ENCODE results near the gene CELF5.
"Not testable (repeated sequence)": the region's sequence is repeated elsewhere in the genome, so short reads cannot be mapped to it uniquely, and the experiment has no call there.

Gene CELF5

DNA sequence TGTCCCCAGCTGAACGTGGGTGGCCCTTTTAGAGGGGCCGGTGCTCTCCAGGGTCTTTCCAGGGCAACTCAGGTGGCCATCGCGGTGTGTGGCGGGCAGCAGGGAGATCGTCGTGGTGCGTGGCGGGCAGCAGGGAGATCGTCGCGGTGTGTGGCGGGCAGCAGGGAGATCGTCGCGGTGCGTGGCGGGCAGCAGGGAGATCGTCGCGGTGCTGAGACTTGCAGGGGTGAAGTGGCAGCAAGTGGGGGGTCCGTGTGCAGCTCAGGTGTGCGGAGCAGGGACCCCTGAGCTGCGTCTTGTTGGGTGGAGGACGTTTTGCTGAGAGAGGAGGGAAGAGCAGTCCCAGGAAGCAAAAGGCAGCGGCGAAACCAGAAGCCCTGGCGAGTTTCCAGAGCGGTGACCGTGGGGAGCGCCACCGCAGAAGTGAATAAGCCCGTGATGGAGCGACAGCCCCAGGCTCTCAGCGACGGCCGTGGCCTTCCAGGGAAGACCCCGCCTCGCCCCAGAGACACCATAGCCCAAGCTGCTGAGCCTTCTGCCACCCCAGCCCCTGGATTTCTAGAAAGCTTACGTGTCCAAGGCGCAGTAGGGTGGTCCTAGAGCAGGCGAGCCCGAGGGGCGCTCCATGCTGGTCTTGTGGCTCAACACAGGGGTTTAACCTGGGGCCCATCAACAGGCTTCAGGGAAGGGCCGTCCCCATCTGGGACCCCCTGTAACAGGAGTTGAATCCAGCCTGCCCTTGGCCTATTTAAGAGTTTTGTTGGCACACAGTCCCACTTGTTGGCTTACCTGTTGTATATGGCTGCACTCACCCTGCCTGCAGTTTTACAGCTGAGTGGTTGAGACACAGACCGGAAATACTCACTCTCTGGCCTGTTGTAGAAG lies 33.3 kb upstream of the CELF5 start:
- no peak for DNase-seq

DNA sequence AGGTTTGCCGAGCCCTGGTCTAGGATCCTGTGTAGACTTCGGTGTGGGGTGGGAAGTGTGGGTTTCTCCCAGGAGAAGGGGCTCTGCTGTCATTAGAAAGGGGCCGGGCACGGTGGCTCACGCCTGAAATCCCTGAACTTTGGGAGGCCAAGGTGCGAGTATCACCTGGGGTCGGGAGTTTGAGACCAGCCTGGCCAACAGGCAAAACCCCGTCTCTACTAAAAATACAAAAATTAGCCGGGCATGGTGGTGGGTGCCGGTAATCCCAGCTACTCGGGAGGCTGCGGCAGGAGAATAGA lies 32.7 kb upstream of the CELF5 start:
- DNase-seq, result not testable (repeated sequence)

DNA sequence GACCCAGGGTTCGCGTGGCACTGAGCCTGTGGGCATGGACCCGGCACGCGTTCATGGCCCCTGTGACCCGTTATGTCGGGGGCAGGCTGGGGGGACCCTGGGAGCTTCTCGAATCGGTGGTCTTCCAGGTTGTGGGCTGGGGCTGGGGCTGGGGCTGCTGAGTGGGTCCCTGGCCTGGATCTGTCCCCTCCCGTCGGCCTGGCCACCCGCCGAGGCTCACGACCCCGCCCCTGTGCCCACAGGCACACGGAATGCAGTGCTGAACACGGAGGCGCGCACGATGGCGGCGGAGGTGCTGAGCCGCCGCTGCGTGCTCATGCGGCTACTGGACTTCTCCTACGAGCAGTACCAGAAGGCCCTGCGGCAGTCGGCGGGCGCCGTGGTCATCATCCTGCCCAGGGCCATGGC lies 32.2 kb upstream of the CELF5 start:
- DNase-seq, result no peak

DNA sequence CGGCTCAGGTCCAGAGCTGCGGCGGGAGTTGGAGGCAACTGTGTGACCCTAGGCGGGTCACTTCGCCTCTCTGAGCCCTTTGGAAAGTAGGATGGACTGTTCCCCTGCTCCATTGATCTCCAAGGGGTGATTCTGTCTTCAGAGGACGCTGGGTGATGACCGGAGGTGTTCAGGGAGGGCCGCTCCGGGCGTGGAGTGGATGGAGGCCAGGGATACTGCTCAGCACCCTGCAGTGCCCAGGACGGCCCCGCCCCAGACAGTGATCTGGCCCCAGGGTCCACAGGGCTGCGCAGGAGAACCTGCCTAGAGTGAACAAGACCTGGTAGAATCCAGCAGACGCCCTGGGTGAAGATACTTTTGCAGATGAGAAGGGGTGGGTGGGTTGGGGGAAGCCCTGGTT lies 31.8 kb upstream of the CELF5 start:
- no peak for DNase-seq

DNA sequence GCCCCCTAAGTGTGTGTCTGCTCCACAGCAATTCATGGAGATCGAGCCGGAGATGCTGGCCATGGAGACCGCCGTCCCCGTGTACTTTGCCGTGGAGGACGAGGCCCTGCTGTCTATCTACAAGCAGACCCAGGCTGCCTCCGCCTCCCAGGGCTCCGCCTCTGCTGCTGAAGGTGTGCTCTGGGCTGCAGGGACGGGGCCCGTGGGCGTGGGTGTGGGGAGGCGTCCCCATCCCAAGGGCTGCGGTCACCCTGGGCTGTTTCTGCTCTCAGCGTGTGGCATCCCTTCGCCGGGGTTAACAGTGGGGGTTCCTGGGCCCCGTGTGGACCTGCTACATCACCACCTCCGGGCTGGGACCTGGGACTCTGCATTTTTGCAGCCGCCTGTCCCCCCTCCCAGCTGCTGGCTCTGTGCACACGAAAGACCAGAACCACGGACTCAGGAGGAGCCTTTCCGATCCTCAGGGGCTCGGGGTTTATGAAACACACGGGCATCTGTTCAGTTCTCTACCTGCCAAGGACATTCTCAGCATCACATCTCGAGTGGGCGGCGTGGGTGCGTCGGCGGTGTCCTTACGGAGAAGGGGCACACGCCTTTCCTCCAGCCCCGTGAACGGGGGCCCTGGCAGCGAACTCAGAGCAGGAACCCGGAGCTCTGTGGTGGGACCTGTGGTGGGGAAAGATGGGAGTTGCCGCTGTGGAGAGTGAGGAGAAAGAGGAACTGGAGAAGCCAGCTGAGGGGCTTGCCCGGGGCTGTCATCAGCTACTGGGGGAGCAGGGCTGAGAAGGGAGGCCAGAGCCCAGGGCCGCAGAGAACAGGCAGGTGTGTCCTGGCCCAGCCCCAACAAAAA lies 31.0 kb upstream of the CELF5 start:
- no peak for DNase-seq

DNA sequence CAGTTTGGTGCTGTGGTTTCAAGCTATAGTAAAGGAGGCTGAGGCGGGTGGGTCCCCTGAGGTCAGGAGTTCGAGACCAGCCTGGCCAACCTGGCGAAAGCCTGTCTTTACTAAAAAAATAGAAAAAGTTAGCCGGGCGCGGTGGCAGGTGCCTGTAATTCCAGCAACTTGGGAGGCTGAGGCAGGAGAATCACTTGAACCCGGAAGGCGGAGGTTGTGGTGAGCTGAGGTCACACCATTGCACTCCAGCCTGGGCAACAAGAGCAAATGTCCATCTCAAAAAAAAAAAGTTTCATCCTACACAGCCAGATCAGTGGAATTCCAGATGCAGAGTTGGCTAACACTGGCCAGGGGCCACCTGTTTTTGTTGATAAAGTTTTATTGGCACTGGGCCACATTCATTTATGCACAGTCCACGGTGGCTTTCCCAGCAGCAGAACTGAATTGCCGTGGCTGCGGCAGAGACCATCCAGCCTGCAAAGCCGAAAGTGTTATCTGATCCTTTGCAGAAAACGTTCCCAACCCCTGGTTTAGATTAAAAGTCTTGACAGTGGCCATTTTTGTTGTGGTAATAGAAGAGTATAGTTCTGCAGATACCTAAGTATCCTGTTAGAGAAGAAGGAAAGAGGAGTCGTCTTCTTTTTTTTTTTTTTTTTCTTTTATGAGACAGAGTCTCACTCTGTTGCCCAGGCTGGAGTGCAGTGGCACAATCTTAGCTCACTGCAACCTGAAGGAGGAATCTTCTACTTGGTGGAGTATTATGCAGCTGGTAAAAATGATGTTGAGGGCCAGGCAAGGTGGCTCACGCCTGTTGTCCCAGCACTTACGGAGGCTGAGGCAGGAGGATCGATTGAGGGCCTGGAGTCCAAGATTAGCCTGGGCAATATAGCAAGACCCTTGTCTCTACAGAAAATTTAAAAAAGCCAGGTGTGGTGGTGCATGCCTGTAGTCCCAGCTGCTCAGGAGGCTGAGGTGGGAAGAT lies 30.1 kb upstream of the CELF5 start:
- no peak for DNase-seq

DNA sequence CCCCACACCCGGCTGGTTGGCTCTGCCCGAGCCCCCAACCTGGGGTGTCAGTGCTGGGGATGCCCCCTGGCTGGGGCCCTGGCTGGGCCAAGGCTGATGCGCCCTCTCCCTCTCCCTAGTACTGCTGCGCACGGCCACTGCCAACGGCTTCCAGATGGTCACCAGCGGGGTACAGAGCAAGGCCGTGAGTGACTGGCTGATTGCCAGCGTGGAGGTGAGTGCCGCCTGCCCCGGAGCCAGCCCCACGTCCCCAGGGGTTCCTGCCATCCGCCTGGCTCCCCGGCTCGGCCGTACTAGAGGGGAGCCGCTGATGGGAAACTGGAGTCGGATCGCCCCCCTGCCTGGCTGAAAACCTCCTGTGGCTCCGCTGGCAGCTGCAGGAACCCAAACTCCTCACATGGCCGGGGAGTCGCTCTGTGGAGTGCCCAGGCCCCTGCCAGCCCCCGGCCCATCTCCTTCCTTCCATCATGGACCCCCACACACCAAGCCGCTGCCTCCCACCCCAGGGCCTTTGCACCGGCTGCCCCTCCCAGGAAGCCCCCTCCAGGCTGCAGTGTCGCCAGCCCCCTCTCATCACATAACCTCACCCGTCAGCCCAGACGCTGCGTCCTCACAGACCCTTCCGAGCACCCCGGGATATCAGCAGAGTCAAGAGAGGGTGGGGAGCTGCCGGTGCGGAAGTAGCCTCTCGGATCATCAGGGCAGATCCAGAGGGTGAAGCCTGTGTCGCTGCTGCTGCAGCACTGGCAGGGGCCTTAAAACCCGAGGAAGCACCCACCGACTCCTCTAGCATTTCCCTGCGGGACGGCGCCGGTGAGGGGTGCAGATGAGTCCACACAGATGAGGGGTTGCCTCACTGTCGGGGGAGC lies 28.2 kb upstream of the CELF5 start:
- no peak for DNase-seq

DNA sequence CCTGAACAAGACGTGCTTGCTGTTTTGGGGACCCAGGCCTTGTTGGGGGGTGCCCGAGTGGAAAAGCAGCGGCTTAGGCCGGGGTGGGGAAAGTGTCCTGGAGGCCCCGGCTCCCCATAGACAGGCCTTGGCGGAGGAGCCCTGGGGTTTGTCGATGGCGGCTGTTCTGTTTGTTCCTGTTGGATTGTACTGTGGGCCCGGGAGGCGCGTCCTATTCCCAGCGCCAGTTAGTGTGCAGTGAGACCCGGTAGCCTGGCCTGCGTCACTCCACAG lies 27.6 kb upstream of the CELF5 start:
- DNase-seq, result no peak

DNA sequence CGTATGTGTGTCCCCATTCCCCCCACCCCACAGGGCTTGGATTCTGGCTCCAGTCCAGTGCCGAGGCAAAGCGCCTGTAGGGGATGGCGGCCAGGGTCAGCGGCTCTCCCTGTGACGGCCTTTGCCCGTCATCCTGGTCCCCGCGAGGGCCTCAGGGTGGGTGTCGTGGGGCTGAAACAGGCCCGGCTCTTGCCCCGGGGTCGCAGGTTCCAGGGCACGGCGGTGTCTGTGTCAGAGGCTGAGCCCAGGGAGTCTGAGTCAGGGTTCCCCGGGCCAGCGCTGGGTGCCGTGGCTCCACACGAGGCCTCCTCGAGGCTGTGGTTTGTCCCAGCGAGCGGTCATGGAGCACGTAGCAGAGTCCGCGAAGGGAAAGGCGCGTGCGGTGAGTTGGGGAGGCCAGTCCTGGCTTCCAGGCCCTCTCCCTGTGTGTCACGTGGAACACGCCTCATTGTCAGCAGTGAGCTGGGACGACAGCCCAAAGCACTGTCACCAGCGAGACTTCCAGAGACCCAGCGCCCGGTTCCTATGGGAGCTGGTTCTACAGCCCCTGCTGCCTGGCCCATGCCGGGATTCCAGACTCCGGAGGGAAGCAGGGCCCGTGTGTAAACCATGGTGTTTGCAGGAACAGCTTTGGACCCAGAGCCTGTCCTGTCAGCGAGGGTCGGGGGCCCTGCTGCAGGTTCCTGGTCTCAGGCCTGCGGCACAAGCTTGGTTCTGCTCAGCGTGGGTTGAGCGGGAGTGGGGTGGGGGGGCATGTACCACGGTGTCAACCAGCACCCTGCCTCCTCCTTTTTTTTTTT lies 25.4 kb upstream of the CELF5 start:
- no peak for DNase-seq

DNA sequence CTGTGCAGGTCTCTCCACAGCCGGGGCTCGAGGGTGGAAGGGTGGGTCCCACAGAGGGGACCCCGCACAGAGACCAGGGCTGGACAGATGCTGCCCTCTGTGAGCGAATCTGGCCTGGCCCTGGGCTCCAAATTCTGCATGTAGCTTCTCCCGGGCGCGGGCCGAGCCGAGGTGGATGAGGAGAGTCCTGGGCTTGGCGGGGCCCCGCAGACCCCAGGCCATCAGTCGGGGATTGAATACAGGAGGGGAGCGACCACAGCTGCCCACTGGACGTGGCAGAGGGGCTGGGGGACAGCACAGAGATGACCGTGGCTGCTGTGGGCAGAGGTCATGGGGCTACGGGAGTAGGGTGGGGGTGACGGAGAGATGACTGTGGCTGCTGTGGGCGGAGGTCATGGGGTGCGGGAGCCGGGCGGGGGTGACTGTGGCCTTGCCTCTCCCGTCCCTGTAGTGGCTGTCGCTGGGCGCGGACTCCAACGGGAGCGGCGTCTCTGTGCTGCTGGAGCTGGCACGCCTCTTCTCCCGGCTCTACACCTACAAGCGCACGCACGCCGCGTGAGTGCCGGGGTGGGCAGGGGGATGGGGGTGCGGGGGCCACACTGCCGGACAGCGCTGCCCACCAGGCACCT lies 23.3 kb upstream of the CELF5 start:
- no peak for DNase-seq

DNA sequence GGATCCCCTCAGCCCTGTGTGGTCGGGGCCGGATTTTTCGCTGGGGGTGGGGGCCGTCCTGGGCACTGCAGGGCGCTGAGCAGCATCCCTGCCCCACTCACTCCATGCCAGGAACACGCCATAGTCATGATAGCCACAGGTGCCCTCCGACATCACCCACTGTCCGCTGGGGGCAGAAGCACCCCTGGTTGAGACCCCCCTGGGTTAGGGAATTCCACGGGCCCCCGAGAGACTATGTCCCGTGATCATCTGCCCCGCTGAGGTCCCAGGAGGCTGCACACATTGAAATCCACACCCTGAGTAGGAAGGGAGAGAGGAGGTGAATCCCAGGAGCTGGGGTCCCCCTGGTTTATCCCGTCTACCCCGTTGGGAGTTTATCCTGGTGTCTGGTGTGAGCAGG lies 22.6 kb upstream of the CELF5 start:
- DNase-seq, result no peak

DNA sequence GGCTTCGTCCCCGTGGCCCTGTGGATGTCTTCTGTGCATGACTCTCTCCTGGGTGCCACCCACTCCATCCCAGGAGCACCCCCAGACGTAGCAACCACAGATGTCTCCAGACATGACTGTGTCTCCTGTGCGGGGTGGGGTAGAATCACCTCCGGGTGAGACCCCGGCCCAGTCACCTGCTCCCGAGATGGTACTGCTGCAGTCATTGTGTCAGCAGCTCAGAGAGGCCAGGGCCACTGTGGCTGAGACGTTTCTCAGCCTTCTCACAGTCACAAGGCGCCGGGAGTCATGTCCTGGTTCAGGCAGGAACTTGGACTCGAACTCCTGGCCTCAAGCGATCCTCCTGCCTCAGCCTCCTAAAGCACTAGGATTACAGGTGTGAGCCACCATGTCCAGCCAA lies 22.1 kb upstream of the CELF5 start:
- no peak for DNase-seq

DNA sequence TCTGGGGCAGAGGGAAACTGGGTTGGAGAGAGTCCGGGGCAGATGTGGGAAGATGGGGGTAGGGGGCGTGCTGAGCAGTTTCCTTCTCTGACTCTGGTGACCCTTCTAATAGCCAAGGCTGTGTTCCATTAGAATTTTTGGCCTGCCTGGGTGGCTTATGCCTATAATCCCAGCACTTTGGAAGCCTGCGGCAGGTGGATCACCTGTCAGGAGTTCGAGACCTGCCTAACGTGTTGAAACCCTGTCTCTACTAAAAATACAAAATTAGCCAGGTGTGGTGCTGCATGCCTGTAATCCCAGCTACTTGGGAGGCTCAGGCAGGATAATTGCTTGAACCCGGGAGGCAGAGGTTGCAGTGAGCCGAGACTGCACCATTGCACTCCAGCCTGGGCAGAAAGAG lies 21.6 kb upstream of the CELF5 start:
- not testable (repeated sequence) for DNase-seq

DNA sequence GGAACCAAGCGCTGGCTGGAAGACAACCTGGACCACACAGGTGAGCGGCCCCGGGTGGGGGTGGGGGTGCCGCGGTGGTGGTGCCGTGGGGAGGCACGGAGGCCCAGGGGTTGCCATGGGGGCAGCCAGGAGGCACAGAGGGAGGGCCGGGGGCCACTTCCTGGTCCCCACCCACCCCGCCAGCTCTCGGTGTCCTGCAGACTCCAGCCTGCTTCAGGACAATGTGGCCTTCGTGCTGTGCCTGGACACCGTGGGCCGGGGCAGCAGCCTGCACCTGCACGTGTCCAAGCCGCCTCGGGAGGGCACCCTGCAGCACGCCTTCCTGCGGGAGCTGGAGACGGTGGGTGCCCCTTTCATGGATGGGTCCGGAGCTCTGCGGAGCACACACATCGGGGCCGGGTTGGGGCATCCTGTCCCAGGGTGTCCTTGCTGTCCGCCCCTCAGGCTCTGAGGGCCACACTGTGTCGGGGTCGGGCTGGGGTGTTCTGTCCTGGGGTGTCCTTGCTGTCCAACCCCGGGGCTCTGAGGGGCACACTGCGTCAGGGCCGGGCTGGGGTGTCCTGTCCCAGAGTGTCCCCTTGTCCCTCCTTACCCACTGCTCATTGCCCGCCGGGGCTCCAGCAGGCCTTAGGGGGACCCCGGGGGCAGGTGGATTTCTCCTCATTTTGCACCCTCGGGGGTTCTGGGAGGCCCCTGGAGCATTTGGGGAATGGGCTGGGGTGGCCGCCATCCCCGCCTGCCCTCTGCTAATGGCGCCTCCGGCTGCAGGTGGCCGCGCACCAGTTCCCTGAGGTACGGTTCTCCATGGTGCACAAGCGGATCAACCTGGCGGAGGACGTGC lies 20.4 kb upstream of the CELF5 start:
- DNase-seq, result no peak

DNA sequence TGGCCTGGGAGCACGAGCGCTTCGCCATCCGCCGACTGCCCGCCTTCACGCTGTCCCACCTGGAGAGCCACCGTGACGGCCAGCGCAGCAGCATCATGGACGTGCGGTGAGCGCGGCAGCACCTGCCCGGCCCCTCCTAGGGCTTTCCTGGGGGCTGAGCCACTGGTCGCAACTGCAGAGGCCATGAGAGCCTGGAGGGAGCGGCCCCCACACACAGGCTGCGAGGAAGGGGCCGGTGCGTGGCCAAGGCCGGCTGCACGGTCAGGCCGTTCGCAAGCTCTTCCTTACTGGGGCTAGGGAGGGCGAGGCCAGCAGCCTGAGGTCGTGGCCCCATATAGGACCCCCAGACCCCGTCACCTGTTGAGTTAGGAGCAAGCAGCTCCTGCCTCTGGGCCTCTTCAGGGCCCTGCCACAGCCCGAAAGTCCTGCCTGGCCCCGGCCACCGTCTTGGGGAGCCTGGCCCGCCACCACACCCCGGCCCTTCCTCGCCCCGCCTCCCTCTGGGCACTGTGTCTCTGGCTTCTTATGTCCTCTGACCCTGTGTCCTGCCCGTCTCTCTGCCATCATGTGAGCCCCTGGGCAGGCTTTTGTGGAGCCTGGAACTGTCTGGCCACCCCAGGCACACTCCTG lies 19.7 kb upstream of the CELF5 start:
- no peak for DNase-seq

DNA sequence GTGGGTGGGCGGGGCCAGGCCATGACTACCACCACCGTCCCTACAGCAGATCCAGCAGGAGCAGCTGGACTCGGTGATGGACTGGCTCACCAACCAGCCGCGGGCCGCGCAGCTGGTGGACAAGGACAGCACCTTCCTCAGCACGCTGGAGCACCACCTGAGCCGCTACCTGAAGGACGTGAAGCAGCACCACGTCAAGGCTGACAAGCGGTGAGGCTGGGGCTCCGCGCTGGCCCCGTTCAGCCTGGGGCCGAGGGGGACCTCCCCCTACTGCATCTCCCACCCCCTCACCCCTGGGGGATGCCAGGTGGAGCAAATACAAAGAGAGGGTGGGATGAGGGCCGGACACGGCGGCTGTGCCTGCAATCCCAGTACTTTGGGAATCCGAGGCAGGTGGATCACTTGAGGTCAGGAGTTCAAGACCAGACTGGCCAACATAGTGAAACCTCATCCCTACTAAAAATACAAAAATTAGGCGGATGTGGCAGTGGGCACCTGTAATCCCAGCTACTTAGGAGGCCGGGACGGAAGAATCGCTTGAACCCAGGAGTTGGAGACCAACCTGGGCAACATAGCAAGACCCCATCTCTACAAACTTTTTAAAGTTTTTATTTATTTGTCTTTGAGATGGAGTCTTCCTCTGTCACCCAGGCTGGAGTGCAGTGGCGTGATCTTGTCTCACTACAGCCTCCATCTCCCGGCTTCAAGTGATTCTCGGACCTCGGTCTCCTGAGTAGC lies 18.1 kb upstream of the CELF5 start:
- DNase-seq, result no peak

DNA sequence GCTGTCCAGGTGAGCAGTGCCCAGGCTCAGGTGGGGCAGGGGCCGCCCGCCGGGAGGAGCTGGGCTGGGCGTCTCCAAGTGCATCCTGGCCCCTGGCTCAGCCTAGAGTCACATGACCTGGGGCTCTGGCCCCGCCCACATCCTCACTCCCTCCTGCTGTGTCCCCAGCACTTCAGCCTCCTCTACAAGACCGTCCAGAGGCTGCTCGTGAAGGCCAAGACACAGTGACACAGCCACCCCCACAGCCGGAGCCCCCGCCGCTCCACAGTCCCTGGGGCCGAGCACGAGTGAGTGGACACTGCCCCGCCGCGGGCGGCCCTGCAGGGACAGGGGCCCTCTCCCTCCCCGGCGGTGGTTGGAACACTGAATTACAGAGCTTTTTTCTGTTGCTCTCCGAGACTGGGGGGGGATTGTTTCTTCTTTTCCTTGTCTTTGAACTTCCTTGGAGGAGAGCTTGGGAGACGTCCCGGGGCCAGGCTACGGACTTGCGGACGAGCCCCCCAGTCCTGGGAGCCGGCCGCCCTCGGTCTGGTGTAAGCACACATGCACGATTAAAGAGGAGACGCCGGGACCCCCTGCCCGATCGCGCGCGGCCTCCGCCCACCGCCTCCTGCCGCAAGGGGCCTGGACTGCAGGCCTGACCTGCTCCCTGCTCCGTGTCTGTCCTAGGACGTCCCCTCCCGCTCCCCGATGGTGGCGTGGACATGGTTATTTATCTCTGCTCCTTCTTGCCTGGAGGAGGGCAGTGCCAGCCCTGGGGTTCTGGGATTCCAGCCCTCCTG lies 16.8 kb upstream of the CELF5 start:
- no peak for DNase-seq

Data from activated CD8-positive, alpha-beta memory T cell treated with anti-CD3 and anti-CD28 coated beads for 24 hours (primary cell).